HEK293 (cell line): ENCODE data around the gene TLR9.

Source experiments
- AEBP2 ChIP-seq: fragments of 450-650 bp; formaldehyde crosslinking; IDR thresholded peaks from 2 replicates; pipeline ENCODE4 v1.5.1; 2016; ENCODE audit warnings: missing biosample characterization, missing genetic modification characterization, borderline replicate concordance
- ATF2 ChIP-seq: fragments of 450-650 bp; formaldehyde crosslinking; IDR thresholded peaks from 2 replicates; pipeline ENCODE4 v1.5.1; 2016; ENCODE audit warnings: missing biosample characterization, missing genetic modification characterization, low read depth
- GFI1B ChIP-seq: fragments of 450-650 bp; formaldehyde crosslinking; IDR thresholded peaks from 2 replicates; pipeline ENCODE4 v1.5.1; 2016; ENCODE audit warnings: missing biosample characterization, missing genetic modification characterization
- GLI2 ChIP-seq: fragments of 450-650 bp; formaldehyde crosslinking; IDR thresholded peaks from 2 replicates; pipeline ENCODE4; 2017; ENCODE audit warnings: missing biosample characterization, missing genetic modification characterization, low read depth, borderline replicate concordance
- HOXC10 ChIP-seq: sonication (generic); formaldehyde crosslinking; IDR thresholded peaks from 2 replicates; pipeline ENCODE4 v1.8.1; 2023; ENCODE audit warnings: mild to moderate bottlenecking, missing genetic modification reagents
- INSM2 ChIP-seq: fragments of 450-650 bp; formaldehyde crosslinking; IDR thresholded peaks from 2 replicates; pipeline ENCODE4 v1.5.1; 2016; ENCODE audit warnings: missing biosample characterization, missing genetic modification characterization
- PRDM10 ChIP-seq: fragments of 450-650 bp; formaldehyde crosslinking; IDR thresholded peaks from 2 replicates; pipeline ENCODE4 v1.5.1; 2016; ENCODE audit warnings: missing biosample characterization, missing genetic modification characterization
- PRDM6 ChIP-seq: fragments of 450-650 bp; formaldehyde crosslinking; IDR thresholded peaks from 2 replicates; pipeline ENCODE4 v1.5.1; 2017; ENCODE audit warnings: missing biosample characterization, missing genetic modification characterization
- SALL2 ChIP-seq: fragments of 450-650 bp; formaldehyde crosslinking; IDR thresholded peaks from 2 replicates; pipeline ENCODE4 v1.5.0; 2017; ENCODE audit warnings: missing biosample characterization, mild to moderate bottlenecking, missing genetic modification characterization, borderline replicate concordance
- SCRT1 ChIP-seq: fragments of 450-650 bp; formaldehyde crosslinking; IDR thresholded peaks from 2 replicates; pipeline ENCODE4 v1.5.1; 2016; ENCODE audit warnings: missing biosample characterization, missing genetic modification characterization, borderline replicate concordance
- SCRT2 ChIP-seq: fragments of 450-650 bp; formaldehyde crosslinking; IDR thresholded peaks from 2 replicates; pipeline ENCODE4 v1.5.1; 2016; ENCODE audit warnings: missing biosample characterization, missing genetic modification characterization
- YY2 ChIP-seq: fragments of 450-650 bp; formaldehyde crosslinking; IDR thresholded peaks from 2 replicates; pipeline ENCODE4 v1.5.1; 2016; ENCODE audit warnings: missing biosample characterization, missing genetic modification characterization
- ZBTB44 ChIP-seq: fragments of 450-650 bp; IDR thresholded peaks from 2 replicates; pipeline ENCODE4 v1.5.1; 2018; ENCODE audit warnings: missing biosample characterization, mild to moderate bottlenecking, missing genetic modification characterization
- ZNF155 ChIP-seq: fragments of 450-650 bp; formaldehyde crosslinking; IDR thresholded peaks from 2 replicates; pipeline ENCODE4 v1.5.1; 2016; ENCODE audit warnings: missing biosample characterization, missing genetic modification characterization
- ZNF184 ChIP-seq: fragments of 450-650 bp; IDR thresholded peaks from 2 replicates; pipeline ENCODE4 v1.5.1; 2018; ENCODE audit warnings: missing biosample characterization, mild to moderate bottlenecking, missing genetic modification characterization
- ZNF266 ChIP-seq: fragments of 450-650 bp; formaldehyde crosslinking; IDR thresholded peaks from 2 replicates; pipeline ENCODE4 v1.5.1; 2016; ENCODE audit warnings: missing biosample characterization, missing genetic modification characterization, low read depth
- ZNF37A ChIP-seq: fragments of 450-650 bp; IDR thresholded peaks from 2 replicates; pipeline ENCODE4 v1.5.1; 2018; ENCODE audit warnings: missing biosample characterization, missing genetic modification characterization
- ZNF394 ChIP-seq: fragments of 450-650 bp; formaldehyde crosslinking; IDR thresholded peaks from 2 replicates; pipeline ENCODE4 v1.5.1; 2016; ENCODE audit warnings: missing biosample characterization, missing genetic modification characterization, mild to moderate bottlenecking, moderate library complexity, borderline replicate concordance
- ZNF513 ChIP-seq: fragments of 450-650 bp; IDR thresholded peaks from 2 replicates; pipeline ENCODE4 v1.5.1; 2018; ENCODE audit warnings: missing biosample characterization, missing genetic modification characterization
- ZNF571 ChIP-seq: fragments of 450-650 bp; formaldehyde crosslinking; IDR thresholded peaks from 2 replicates; pipeline ENCODE4 v1.5.0; 2017; ENCODE audit warnings: missing biosample characterization, missing genetic modification characterization
- ZNF580 ChIP-seq: fragments of 450-650 bp; formaldehyde crosslinking; IDR thresholded peaks from 2 replicates; pipeline ENCODE4 v1.5.1; 2016; ENCODE audit warnings: missing biosample characterization, missing genetic modification characterization
- ZNF654 ChIP-seq: fragments of 450-650 bp; formaldehyde crosslinking; IDR thresholded peaks from 2 replicates; pipeline ENCODE4 v1.5.1; 2016; ENCODE audit warnings: low read depth, missing biosample characterization, missing genetic modification characterization
- ZNF792 ChIP-seq: fragments of 450-650 bp; formaldehyde crosslinking; IDR thresholded peaks from 2 replicates; pipeline ENCODE4 v1.5.1; 2016; ENCODE audit warnings: missing biosample characterization, missing genetic modification characterization
- ZNF837 ChIP-seq: fragments of 450-650 bp; formaldehyde crosslinking; IDR thresholded peaks from 2 replicates; pipeline ENCODE4 v1.5.1; 2016; ENCODE audit warnings: missing biosample characterization, missing genetic modification characterization
- ZNF843 ChIP-seq: fragments of 450-650 bp; formaldehyde crosslinking; IDR thresholded peaks from 2 replicates; pipeline ENCODE4 v1.5.1; 2016; ENCODE audit warnings: missing biosample characterization, missing genetic modification characterization

TLR9 gene

GRCh38 chr3:52240059-52240885 lies 14.8 kb upstream of the TLR9 start (continued):
- no peak for TF ChIP-seq PRDM6 (tag by site-specific recombination)
- TF ChIP-seq AEBP2 (tag by site-specific recombination): no peak
- no peak for TF ChIP-seq ZNF580
- TF ChIP-seq ZNF843 (tag by site-specific recombination): no peak
- no peak for TF ChIP-seq ZNF654
- peak; percentile 50; the same call in 1 of the 2 replicates for TF ChIP-seq SCRT1
- TF ChIP-seq INSM2 (tag by site-specific recombination): no peak
- no peak for TF ChIP-seq GFI1B (tag by site-specific recombination)
- TF ChIP-seq SALL2 (tag by site-specific recombination): no peak
- no peak for TF ChIP-seq ZBTB44
- TF ChIP-seq ZNF837 (tag by site-specific recombination): no peak
- TF ChIP-seq ZNF792 (tag by site-specific recombination): no peak
- no peak for TF ChIP-seq YY2 (tag by site-specific recombination)
- TF ChIP-seq SCRT2 (tag by site-specific recombination): peak; percentile 82
- no peak for TF ChIP-seq ZNF571 (tag by site-specific recombination)
- no peak for TF ChIP-seq ATF2 (tag by site-specific recombination)
- no peak for TF ChIP-seq HOXC10
- no peak for TF ChIP-seq ZNF184 (tag by site-specific recombination)
- no peak for TF ChIP-seq ZNF394
- peak; percentile 66 for TF ChIP-seq PRDM10
- no peak for TF ChIP-seq ZNF266 (tag by site-specific recombination)
- TF ChIP-seq ZNF37A (tag by site-specific recombination): no peak
- no peak for TF ChIP-seq ZNF155 (tag by site-specific recombination)
- TF ChIP-seq ZNF513: no peak
- TF ChIP-seq GLI2: no peak
